NCI-H748 (cell line): ENCODE measurements around the gene GH2.
"Not testable (repeated sequence)": the region's sequence is repeated elsewhere in the genome, so short reads cannot be mapped to it uniquely, and the experiment has no call there.

Source experiments
- DNase-seq: peaks from one replicate; lab custom pipeline; 2025; ENCODE audit not compliant: unreplicated experiment; lab: John Stamatoyannopoulos, UW

Gene GH2

DNA sequence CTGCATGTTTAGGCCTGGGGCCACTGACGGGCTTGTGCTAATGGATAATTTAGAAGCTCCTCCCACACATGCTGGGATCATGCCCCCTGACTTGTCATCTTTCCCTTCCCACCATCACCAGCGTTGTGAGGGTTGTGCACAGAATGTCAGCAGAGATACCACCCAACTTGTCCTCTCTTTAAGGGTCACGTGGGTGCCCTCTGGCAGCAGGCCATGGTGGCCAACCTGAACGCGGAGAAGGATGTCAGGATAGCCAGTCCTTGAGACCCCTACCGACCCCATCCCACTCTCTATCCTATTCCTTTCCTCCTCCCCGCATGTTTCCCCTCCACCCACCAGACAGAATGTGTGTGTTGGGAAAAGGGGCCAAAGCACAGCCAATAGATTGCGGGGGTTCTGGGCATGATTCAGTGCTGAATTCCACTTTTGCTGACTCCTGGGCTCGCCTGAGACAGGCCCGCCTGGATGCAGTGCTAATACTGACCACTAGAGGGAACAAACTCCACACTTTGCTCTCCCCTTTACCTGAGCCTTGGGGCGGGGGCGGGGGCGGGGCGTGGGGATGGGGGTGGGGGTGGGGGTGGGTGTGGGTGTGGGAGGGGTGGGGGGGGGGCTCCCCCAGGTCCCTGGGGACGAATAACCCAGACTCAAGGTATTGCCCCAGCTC is at the start of gene GH2:
GH2 (minus strand) TSS at position 10 of the 667 bp plus-strand sequence. CDS start 143 bp downstream, outside the sequence.
- DNase-seq, result peak; percentile 34

DNA sequence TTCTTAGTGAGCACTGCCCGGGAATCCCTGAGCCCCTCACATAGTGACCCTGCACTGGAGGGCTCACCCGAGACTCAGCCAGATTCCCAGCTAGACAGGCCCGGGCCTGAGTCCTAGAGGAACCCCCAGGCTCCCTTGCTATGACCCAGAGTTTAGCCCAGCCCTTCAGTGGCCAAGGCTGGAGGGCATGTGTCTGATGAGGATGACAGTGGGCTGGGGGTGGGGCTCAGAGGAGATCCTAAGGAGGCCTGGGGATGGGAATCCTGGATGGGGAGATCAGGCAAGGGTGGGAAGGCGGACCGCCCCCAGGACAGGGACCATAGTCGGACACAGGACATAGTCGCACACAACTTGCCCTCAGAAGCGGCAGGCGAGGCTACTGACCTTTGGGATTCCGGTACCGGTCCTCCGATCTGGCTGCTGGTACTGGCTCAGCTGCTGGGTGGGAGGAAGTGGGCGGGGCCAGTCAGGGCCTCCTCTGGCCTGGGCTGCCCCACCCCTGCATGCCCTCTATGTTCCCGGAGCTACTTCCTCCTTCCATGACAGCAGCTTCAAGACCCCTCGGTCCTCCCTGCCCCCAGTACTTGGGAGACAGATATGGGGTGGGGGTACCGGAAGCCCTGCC is 49.3 kb upstream of the GH2 start:
- DNase-seq, result no peak

DNA sequence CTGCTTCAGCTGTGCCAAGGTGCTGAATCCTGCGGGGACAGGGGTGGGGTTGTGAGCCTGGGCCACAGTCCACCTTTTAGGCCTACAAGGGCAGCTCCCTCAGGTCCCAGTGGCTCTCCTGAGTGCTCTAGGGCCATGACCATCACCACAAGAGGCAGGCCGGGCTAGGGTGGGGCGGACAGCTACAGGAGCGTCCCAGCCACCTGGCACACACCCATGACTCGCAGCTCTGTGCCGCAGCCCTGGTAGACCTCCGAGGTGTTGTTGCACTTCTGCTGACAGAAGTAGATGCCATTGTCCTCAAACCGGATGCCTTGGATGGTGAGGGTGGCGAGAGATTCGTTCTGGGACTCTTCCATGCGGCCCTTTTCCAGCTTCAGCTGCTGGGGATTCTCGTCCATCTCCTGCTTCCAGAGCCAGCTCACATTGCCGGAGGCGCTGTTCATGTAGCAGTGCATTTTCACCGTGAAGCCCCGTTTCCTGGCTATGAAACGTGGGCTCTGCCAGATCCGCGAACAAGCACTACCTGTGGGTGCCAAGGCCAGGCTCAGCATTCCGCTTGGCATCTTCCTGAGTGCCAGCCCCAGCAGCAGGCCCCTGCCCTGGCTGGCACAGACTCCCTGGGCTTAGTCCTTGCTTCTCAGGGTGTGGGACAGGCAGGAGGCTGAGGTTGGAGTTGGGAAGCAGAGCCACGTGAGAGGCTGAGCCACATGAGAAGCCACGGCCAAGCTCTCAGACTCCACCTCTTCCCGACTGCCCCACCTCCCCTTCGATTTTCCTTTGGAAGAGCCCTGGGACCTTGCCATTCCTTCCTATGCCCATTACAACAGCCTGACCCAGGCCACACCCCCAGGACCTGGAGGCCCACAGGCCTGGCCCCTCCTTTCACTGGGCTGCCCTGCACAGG is 48.4 kb upstream of the GH2 start:
- DNase-seq, result no peak

GRCh38 chr17:63928966-63929695 is 47.4 kb upstream of the GH2 start:
- DNase-seq, result no peak

- DNase-seq, result no peak
These were observed 46.5 kb upstream of the GH2 start for GRCh38 chr17:63928172-63928666.

GRCh38 chr17:63927464-63928171 is 45.9 kb upstream of the GH2 start:
- no peak for DNase-seq

GRCh38 chr17:63926164-63926563 is 44.4 kb upstream of the GH2 start:
- no peak for DNase-seq

GRCh38 chr17:63925615-63926014 is 43.9 kb upstream of the GH2 start:
- DNase-seq, result no peak

GRCh38 chr17:63922402-63922801 is 40.7 kb upstream of the GH2 start:
- not testable (repeated sequence) for DNase-seq

DNA sequence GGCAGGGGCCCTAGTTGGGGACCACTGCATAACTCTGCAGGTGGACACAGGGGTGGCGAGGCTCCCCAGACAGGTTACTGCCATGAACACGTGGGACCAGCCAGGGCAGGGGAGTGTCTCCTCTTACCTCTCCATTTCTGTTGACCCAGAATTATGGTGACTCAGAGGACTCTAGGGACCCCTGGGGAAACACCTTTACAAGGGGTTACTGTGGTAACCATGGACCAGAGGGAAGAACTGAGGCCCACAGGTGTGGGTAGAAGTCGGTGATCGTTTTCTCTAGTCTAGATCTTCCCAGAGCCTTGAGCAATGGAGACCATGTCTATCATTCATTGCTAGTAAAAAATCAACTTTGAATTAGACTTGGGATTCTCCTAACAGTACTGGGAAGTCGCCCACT is 39.0 kb upstream of the GH2 start:
- not testable (repeated sequence) for DNase-seq

DNA sequence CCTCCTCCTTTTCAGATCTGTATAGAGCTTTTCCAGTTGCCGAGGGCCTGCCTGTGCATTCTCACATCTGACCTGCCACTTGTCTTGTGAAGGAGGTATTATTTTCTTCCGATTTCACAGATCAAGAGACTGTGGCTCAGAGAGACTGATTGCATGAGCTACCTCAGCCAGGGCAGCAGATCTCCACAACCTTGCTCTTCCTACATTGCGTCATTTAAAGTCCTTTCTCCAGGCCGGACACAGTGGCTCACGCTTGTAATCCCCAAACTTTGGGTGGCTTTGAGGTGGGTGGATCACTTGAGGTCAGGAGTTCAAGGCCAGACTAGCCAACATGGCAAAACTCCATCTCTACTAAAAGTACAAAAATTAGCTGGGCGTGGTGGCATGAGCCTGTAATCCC is 38.3 kb upstream of the GH2 start:
- DNase-seq, result not testable (repeated sequence)

GRCh38 chr17:63919311-63919723 is 37.6 kb upstream of the GH2 start:
- peak; percentile 46 for DNase-seq

GRCh38 chr17:63918789-63919305 is 37.1 kb upstream of the GH2 start, which contains the start of gene GH1:
TSS of gene GH1 (minus strand) at chr17:63918839. CDS start at chr17:63918776, 63 bp downstream.
- DNase-seq, result not testable (repeated sequence)

DNA sequence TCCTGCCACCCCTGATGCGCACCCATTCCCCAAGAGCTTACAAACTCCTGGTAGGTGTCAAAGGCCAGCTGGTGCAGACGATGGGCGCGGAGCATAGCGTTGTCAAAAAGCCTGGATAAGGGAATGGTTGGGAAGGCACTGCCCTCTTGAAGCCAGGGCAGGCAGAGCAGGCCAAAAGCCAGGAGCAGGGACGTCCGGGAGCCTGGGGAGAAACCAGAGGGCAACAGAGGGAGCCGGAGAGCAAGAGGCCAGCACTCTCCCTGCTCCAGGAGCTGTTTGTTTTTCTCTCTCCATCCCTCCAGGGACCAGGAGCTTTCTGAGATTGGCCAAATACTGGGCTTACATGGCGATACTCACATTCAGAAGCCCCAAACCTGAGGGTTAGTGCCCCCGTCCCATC is 36.6 kb upstream of the GH2 start:
- no peak for DNase-seq

GRCh38 chr17:63917646-63918045 is 35.9 kb upstream of the GH2 start:
- DNase-seq, result no peak

GRCh38 chr17:63917206-63917605 is 35.5 kb upstream of the GH2 start:
- not testable (repeated sequence) for DNase-seq

DNA sequence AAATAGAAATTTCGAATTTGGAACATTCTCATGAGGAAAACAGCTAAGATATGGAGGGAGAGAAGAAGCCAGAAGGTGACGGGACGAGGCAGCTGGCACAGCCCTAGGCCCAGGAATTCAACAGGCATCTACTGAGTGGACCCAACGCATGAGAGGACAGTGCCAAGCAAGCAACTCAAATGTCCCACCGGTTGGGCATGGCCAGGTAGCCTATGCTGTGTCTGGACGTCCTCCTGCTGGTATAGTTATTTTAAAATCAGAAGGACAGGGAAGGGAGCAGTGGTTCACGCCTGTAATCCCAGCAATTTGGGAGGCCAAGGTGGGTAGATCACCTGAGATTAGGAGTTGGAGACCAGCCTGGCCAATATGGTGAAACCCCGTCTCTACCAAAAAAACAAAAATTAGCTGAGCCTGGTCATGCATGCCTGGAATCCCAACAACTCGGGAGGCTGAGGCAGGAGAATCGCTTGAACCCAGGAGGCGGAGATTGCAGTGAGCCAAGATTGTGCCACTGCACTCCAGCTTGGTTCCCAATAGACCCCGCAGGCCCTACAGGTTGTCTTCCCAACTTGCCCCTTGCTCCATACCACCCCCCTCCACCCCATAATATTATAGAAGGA is 34.9 kb upstream of the GH2 start:
- no peak for DNase-seq

DNA sequence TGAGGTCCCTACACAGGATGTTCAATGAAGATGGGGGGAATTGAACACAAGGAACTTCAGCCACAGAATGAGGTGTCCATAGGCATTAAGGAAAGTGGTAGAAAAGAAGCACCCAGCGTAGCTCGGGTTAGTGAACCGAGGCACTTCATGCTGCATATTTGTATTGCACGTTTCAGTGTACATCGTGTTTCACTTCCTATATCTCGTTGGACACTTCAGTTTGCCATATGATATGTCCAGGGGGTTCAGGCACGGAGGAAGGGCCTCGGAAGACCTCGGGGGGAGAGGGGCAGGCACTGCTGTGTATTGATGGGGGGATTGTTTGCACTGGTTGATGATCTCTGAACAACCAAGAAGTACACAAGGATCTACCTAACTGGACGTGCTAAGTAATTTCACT is 34.0 kb upstream of the GH2 start:
- not testable (repeated sequence) for DNase-seq

GRCh38 chr17:63914471-63914870 is 32.7 kb upstream of the GH2 start:
- no peak for DNase-seq
